HEK293 (cell line): ENCODE measurements around the gene CENPP.

Experiments used
- CTCF ChIP-seq: fragments of 450-650 bp; formaldehyde crosslinking; IDR thresholded peaks from 2 replicates; pipeline ENCODE4 v1.5.1; 2016; ENCODE audit warnings: missing biosample characterization, missing genetic modification characterization
- MYNN ChIP-seq: fragments of 450-650 bp; formaldehyde crosslinking; IDR thresholded peaks from 2 replicates; pipeline ENCODE4 v1.5.1; 2016; ENCODE audit warnings: missing biosample characterization, missing genetic modification characterization, borderline replicate concordance
- PATZ1 ChIP-seq: fragments of 450-650 bp; formaldehyde crosslinking; IDR thresholded peaks from 2 replicates; pipeline ENCODE4 v1.5.1; 2016; ENCODE audit warnings: missing biosample characterization, missing genetic modification characterization
- PRDM4 ChIP-seq: fragments of 450-650 bp; formaldehyde crosslinking; IDR thresholded peaks from 2 replicates; pipeline ENCODE4 v1.5.1; 2017; ENCODE audit warnings: missing biosample characterization, missing genetic modification characterization
- SP3 ChIP-seq: fragments of 450-650 bp; formaldehyde crosslinking; IDR thresholded peaks from 2 replicates; pipeline ENCODE4 v1.5.1; 2016; ENCODE audit warnings: missing biosample characterization, missing genetic modification characterization
- ZBTB49 ChIP-seq: fragments of 450-650 bp; formaldehyde crosslinking; IDR thresholded peaks from 2 replicates; pipeline ENCODE4 v1.5.1; 2016; ENCODE audit warnings: missing biosample characterization, missing genetic modification characterization, low read depth
- ZBTB7A ChIP-seq: fragments of 450-650 bp; formaldehyde crosslinking; IDR thresholded peaks from 2 replicates; pipeline ENCODE4 v1.5.1; 2016; ENCODE audit warnings: low read depth, missing biosample characterization, missing genetic modification characterization
- ZNF140 ChIP-seq: fragments of 450-650 bp; formaldehyde crosslinking; IDR thresholded peaks from 2 replicates; pipeline ENCODE4 v1.5.1; 2016; ENCODE audit warnings: missing biosample characterization, missing genetic modification characterization
- ZNF274 ChIP-seq, 2 experiments: fragments of 200-500 bp in 1 of 2; fragments of 450-650 bp in 1 of 2; sonication (Bioruptor generic) in 1 of 2; formaldehyde crosslinking in 1 of 2; IDR thresholded peaks; 2 replicates each; pipeline versions ENCODE4 v1.5.1 to v1.6.1; 2014 to 2016; ENCODE audit warnings: borderline replicate concordance in 1 of 2, inconsistent platforms in 1 of 2, low read length in 1 of 2, missing biosample characterization in 1 of 2, missing genetic modification characterization in 1 of 2
- ZNF398 ChIP-seq: fragments of 450-650 bp; formaldehyde crosslinking; IDR thresholded peaks from 2 replicates; pipeline ENCODE4 v1.5.1; 2017; ENCODE audit warnings: missing biosample characterization, missing genetic modification characterization
- ZSCAN30 ChIP-seq: fragments of 450-650 bp; IDR thresholded peaks from 2 replicates; pipeline ENCODE4 v1.5.1; 2018; ENCODE audit warnings: missing biosample characterization, mild to moderate bottlenecking, missing genetic modification characterization, moderate library complexity

GRCh38 chr9:92514635-92515034, 188.9 kb downstream of the CENPP start:
- no peak for TF ChIP-seq MYNN (tag by site-specific recombination)
- no peak for TF ChIP-seq ZBTB7A
- no peak for TF ChIP-seq SP3 (tag by site-specific recombination)
- TF ChIP-seq ZBTB49 (tag by site-specific recombination): no peak
- no peak for TF ChIP-seq CTCF
- no peak for TF ChIP-seq PATZ1 (tag by site-specific recombination)
- TF ChIP-seq ZNF398: no peak
- TF ChIP-seq ZNF140: no peak
- no peak for TF ChIP-seq ZSCAN30 (tag by site-specific recombination)
- no peak for TF ChIP-seq ZNF274 (IDR thresholded peaks at IDR 0.05; ENCODE audit: low read length)
- no peak for TF ChIP-seq ZNF274 (tag by site-specific recombination; IDR thresholded peaks at IDR 0.05; ENCODE audit: borderline replicate concordance)
- TF ChIP-seq PRDM4 (tag by site-specific recombination): no peak
